ENCODE measurements around the gene NEURL3.

The NEURL3 gene

GRCh38 chr2:96503637-96504243 is 1.4 kb downstream of the NEURL3 start:
- Histone ChIP-seq H3K27me3 (peaks cover 23% of the 10 kb centered on the region), H3K4me1 (ENCODE audit: control insufficient read depth in 1 of 2, insufficient read depth in 1 of 2, low read depth in 1 of 2, low read length in 1 of 2) (peaks cover 5 to 9% of the 10 kb centered on the region in 2 experiments), H3K27ac (no peak overlapping the region), H3K9me3 (no peaks in the 10 kb centered on the region), H3K4me3 (ENCODE audit: low read depth in 1 of 2, low read length in 1 of 2) (no peak overlapping the region), H3K36me3 (no peaks in the 10 kb centered on the region)
- TF ChIP-seq CTCF (IDR thresholded peaks at IDR 0.05), result no peak

- Histone ChIP-seq H3K4me3 (ENCODE audit: low read depth in 1 of 2, low read length in 1 of 2) (no peak overlapping the region), H3K27me3 (peaks cover 20% of the 10 kb centered on the region), H3K9me3 (no peaks in the 10 kb centered on the region), H3K4me1 (ENCODE audit: control insufficient read depth in 1 of 2, insufficient read depth in 1 of 2, low read depth in 1 of 2, low read length in 1 of 2) (peaks cover 5 to 6% of the 10 kb centered on the region in 2 experiments), H3K27ac (no peak overlapping the region), H3K36me3 (no peaks in the 10 kb centered on the region)
- TF ChIP-seq CTCF (IDR thresholded peaks at IDR 0.05), result no peak
Measured at GRCh38 chr2:96502891-96503636, 2.1 kb downstream of the NEURL3 start.

GRCh38 chr2:96501886-96502810 is 3.0 kb downstream of the NEURL3 start:
- Histone ChIP-seq H3K36me3 (no peaks in the 10 kb centered on the region), H3K27ac (no peak overlapping the region), H3K4me1 (ENCODE audit: control insufficient read depth in 1 of 2, insufficient read depth in 1 of 2, low read depth in 1 of 2, low read length in 1 of 2) (no peaks in the 10 kb centered on the region), H3K9me3 (no peaks in the 10 kb centered on the region), H3K4me3 (ENCODE audit: low read depth in 1 of 2, low read length in 1 of 2) (no peak overlapping the region), H3K27me3 (peaks cover 24% of the 10 kb centered on the region)
- no peak for TF ChIP-seq CTCF (IDR thresholded peaks at IDR 0.05)

DNA sequence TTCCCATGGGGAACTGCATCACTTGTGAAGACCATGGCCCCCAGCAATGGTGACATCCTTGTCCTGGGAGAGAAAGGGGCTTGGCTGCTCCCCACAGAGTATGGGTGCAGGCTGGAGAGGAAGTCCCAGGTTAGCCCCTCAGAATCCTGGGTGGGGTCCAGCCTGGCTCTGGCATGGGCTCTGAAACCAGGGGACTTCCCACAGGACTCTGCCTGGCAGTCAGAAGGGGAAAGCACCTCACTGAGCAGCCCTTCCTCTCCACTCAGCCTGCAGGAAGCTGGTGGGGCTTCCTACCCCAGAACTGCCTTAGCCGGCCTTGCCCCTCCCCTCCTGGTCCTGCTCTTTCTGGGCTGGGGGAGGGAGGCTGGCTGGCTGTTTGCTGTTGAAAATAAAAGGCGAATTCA is 3.7 kb downstream of the NEURL3 start:
- Histone ChIP-seq H3K4me3 (ENCODE audit: low read depth in 1 of 2, low read length in 1 of 2) (no peak overlapping the region), H3K9me3 (no peaks in the 10 kb centered on the region), H3K27ac (no peak overlapping the region), H3K27me3 (peaks cover 24% of the 10 kb centered on the region), H3K36me3 (no peaks in the 10 kb centered on the region), H3K4me1 (ENCODE audit: control insufficient read depth in 1 of 2, insufficient read depth in 1 of 2, low read depth in 1 of 2, low read length in 1 of 2) (no peaks in the 10 kb centered on the region)
- TF ChIP-seq CTCF (IDR thresholded peaks at IDR 0.05), result no peak

- Histone ChIP-seq H3K27me3 (peaks cover 24% of the 10 kb centered on the region), H3K4me1 (ENCODE audit: control insufficient read depth in 1 of 2, insufficient read depth in 1 of 2, low read depth in 1 of 2, low read length in 1 of 2) (no peaks in the 10 kb centered on the region), H3K4me3 (ENCODE audit: low read depth in 1 of 2, low read length in 1 of 2) (no peak overlapping the region), H3K9me3 (no peaks in the 10 kb centered on the region), H3K27ac (no peak overlapping the region), H3K36me3 (no peaks in the 10 kb centered on the region)
- TF ChIP-seq CTCF (IDR thresholded peaks at IDR 0.05), result no peak
Measured at GRCh38 chr2:96500385-96501066, 4.6 kb downstream of the NEURL3 start.

Measured in neutrophil (primary cell).